ENCODE measurements around the gene CCDC32.

The CCDC32 gene

DNA sequence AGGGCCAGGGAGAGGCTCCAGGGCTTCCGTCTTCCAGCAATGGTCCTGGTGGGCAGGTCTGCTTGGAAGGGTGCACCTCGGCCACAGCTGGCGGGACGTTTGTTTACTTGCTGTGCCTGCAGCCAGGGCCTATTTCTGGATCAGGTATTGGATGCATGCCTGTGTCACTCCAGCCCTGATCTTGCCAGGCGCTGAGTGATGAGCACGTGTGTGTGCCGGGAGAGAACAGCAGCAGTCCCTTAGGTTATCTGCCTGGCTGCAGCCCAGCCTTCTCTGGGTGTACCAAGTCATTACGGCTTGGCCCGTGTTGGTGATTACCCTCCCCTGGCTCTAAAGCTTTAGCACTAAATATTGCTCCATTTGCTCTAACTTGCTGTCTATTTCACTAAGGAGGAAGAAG, 14.9 kb downstream of the CCDC32 start:
- H3K27ac ChIP-seq (ENCODE audit: insufficient read depth, low read length, poor library complexity, severe bottlenecking) = no peak overlapping the region
- H3K27me3 ChIP-seq (replicated peaks; ENCODE audit: control insufficient read depth, insufficient read depth, low read length, poor library complexity, severe bottlenecking) = no peaks in the 10 kb centered on the region
- H3K9me3 ChIP-seq (ENCODE audit: control insufficient read depth, low read length) = no peaks in the 10 kb centered on the region
- H3K36me3 ChIP-seq (ENCODE audit: control insufficient read depth, insufficient read depth, low read length) = peaks cover 26% of the 10 kb centered on the region
- no peaks in the 10 kb centered on the region for H3K4me1 ChIP-seq (ENCODE audit: control insufficient read depth, insufficient read depth, low read length, poor library complexity, severe bottlenecking)
- H3K4me3 ChIP-seq (ENCODE audit: insufficient read depth, low read depth, low read length, poor library complexity, severe bottlenecking) = no peak overlapping the region
- DNase-seq = no peak

GRCh38 chr15:40548610-40549009, 16.2 kb downstream of the CCDC32 start:
- peaks cover 13% of the 10 kb centered on the region for H3K36me3 ChIP-seq (ENCODE audit: control insufficient read depth, insufficient read depth, low read length)
- H3K4me1 ChIP-seq (ENCODE audit: control insufficient read depth, insufficient read depth, low read length, poor library complexity, severe bottlenecking) = no peaks in the 10 kb centered on the region
- H3K9me3 ChIP-seq (ENCODE audit: control insufficient read depth, low read length) = no peaks in the 10 kb centered on the region
- H3K4me3 ChIP-seq (ENCODE audit: insufficient read depth, low read depth, low read length, poor library complexity, severe bottlenecking) = no peak overlapping the region
- no peaks in the 10 kb centered on the region for H3K27me3 ChIP-seq (replicated peaks; ENCODE audit: control insufficient read depth, insufficient read depth, low read length, poor library complexity, severe bottlenecking)
- DNase-seq = no peak
- H3K27ac ChIP-seq (ENCODE audit: insufficient read depth, low read length, poor library complexity, severe bottlenecking) = no peak overlapping the region

DNA sequence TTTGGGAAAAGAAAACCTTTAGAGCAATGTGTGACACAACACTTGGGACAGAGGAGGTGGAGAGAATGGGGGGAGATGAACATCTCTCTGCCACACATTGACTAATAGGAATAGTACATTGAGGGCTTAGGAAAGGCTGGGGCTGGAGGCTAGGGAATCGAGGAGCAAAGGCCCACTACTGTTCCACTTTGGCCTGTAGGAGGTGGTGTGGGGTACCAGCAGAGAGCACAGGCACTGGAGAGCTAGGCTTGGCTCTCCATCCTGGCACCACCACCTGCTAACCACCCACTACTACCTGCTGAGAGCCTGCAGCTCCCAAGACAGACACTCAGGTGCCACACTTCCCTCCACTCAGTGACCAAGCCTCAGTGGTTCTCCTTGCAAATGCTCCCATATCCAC, 19.4 kb downstream of the CCDC32 start:
- no peak for DNase-seq
- H3K27me3 ChIP-seq (replicated peaks; ENCODE audit: control insufficient read depth, insufficient read depth, low read length, poor library complexity, severe bottlenecking) = no peaks in the 10 kb centered on the region
- no peak overlapping the region for H3K4me3 ChIP-seq (ENCODE audit: insufficient read depth, low read depth, low read length, poor library complexity, severe bottlenecking)
- no peak overlapping the region for H3K27ac ChIP-seq (ENCODE audit: insufficient read depth, low read length, poor library complexity, severe bottlenecking)
- H3K4me1 ChIP-seq (ENCODE audit: control insufficient read depth, insufficient read depth, low read length, poor library complexity, severe bottlenecking) = no peaks in the 10 kb centered on the region
- no peaks in the 10 kb centered on the region for H3K9me3 ChIP-seq (ENCODE audit: control insufficient read depth, low read length)
- peaks cover 4% of the 10 kb centered on the region for H3K36me3 ChIP-seq (ENCODE audit: control insufficient read depth, insufficient read depth, low read length)

DNA sequence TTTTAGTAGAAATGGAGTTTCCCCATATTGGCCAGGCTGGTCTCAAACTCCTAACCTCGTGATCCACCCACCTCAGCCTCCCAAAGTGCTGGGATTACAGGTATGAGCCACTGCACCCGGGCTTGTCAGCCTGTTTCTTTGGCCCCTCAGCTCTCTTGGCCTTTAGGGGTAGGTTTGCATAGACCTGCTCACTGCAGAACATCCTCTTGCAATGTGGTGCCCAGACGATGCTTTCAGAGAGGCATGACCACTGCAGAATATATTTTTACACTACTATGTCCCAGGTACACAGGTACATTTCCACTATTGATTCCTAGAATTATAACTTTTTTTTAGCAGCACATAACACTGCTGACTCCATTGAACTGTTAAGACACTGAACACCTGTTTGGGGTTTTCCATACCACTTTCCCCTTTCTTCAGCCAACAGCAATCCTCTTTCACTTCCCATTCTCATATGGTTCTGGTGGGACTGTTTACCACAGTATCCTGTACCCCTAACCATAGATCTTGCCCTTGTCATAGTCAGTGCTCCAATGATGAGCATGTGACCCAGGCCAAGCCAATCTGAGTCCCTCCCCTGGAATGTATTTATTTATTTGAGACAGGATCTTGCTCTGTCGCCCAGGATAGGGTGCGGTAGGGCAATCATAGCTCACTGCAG, 21.1 kb downstream of the CCDC32 start:
- Histone ChIP-seq H3K36me3 (ENCODE audit: control insufficient read depth, insufficient read depth, low read length) (peaks cover 4% of the 10 kb centered on the region), H3K9me3 (ENCODE audit: control insufficient read depth, low read length) (no peaks in the 10 kb centered on the region), H3K4me1 (ENCODE audit: control insufficient read depth, insufficient read depth, low read length, poor library complexity, severe bottlenecking) (no peaks in the 10 kb centered on the region), H3K27ac (ENCODE audit: insufficient read depth, low read length, poor library complexity, severe bottlenecking) (no peak overlapping the region), H3K27me3 (replicated peaks; ENCODE audit: control insufficient read depth, insufficient read depth, low read length, poor library complexity, severe bottlenecking) (no peaks in the 10 kb centered on the region), H3K4me3 (ENCODE audit: insufficient read depth, low read depth, low read length, poor library complexity, severe bottlenecking) (no peak overlapping the region)
- no peak for DNase-seq

GRCh38 chr15:40543082-40543481, 21.8 kb downstream of the CCDC32 start:
- Histone ChIP-seq H3K36me3 (ENCODE audit: control insufficient read depth, insufficient read depth, low read length) (no peaks in the 10 kb centered on the region), H3K27ac (ENCODE audit: insufficient read depth, low read length, poor library complexity, severe bottlenecking) (no peak overlapping the region), H3K27me3 (replicated peaks; ENCODE audit: control insufficient read depth, insufficient read depth, low read length, poor library complexity, severe bottlenecking) (no peaks in the 10 kb centered on the region), H3K4me1 (ENCODE audit: control insufficient read depth, insufficient read depth, low read length, poor library complexity, severe bottlenecking) (no peaks in the 10 kb centered on the region), H3K9me3 (ENCODE audit: control insufficient read depth, low read length) (no peaks in the 10 kb centered on the region), H3K4me3 (ENCODE audit: insufficient read depth, low read depth, low read length, poor library complexity, severe bottlenecking) (no peak overlapping the region)
- no peak for DNase-seq

GRCh38 chr15:40538976-40539375, 25.9 kb downstream of the CCDC32 start:
- Histone ChIP-seq H3K27ac (ENCODE audit: insufficient read depth, low read length, poor library complexity, severe bottlenecking) (no peak overlapping the region), H3K4me1 (ENCODE audit: control insufficient read depth, insufficient read depth, low read length, poor library complexity, severe bottlenecking) (no peaks in the 10 kb centered on the region), H3K36me3 (ENCODE audit: control insufficient read depth, insufficient read depth, low read length) (no peaks in the 10 kb centered on the region), H3K9me3 (ENCODE audit: control insufficient read depth, low read length) (no peaks in the 10 kb centered on the region), H3K27me3 (replicated peaks; ENCODE audit: control insufficient read depth, insufficient read depth, low read length, poor library complexity, severe bottlenecking) (no peaks in the 10 kb centered on the region), H3K4me3 (ENCODE audit: insufficient read depth, low read depth, low read length, poor library complexity, severe bottlenecking) (no peak overlapping the region)
- DNase-seq = no peak

DNA sequence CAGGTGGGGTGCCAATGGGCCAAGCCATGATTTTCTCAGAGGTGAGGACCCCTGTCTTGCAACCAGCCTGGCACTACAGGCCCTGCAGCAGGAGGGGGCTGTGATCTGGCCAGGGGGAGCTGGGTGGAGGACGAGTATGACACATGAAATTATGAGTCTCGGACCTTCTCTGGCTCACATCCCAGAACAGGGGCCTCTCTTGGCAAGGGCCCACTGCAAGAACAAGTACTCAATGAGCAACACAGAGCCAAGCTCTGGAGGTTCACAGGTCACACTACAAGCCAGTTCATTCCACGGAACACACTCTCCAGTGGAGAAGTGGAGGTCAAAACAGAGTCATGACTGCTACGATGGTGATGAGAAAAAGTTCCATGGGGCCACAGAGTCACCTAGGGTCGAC, 28.3 kb downstream of the CCDC32 start:
- Histone ChIP-seq H3K36me3 (ENCODE audit: control insufficient read depth, insufficient read depth, low read length) (no peaks in the 10 kb centered on the region), H3K9me3 (ENCODE audit: control insufficient read depth, low read length) (no peaks in the 10 kb centered on the region), H3K4me3 (ENCODE audit: insufficient read depth, low read depth, low read length, poor library complexity, severe bottlenecking) (no peak overlapping the region), H3K27ac (ENCODE audit: insufficient read depth, low read length, poor library complexity, severe bottlenecking) (no peak overlapping the region), H3K27me3 (replicated peaks; ENCODE audit: control insufficient read depth, insufficient read depth, low read length, poor library complexity, severe bottlenecking) (no peaks in the 10 kb centered on the region), H3K4me1 (ENCODE audit: control insufficient read depth, insufficient read depth, low read length, poor library complexity, severe bottlenecking) (no peaks in the 10 kb centered on the region)
- DNase-seq = no peak

DNA sequence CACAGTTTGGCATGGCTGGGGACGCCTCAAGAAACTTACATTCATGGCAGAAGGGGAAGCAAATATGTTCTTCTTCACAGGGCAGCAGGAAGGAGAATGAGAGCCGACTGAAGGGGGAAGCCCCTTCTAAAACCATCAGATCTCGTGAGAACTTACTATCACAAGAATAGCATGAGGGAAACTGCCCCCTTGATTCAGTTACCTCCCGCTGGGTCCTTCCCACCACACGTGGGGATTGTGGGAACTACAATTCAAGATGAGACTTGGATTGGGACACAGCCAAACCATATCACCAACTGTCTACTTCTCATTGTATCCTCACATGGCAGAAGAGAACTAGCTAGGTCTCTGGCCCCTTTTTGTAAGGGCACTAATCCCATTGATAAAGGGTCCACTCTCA, 30.5 kb downstream of the CCDC32 start:
- H3K4me3 ChIP-seq (ENCODE audit: insufficient read depth, low read depth, low read length, poor library complexity, severe bottlenecking) = no peak overlapping the region
- DNase-seq = no peak
- no peak overlapping the region for H3K27ac ChIP-seq (ENCODE audit: insufficient read depth, low read length, poor library complexity, severe bottlenecking)
- no peaks in the 10 kb centered on the region for H3K4me1 ChIP-seq (ENCODE audit: control insufficient read depth, insufficient read depth, low read length, poor library complexity, severe bottlenecking)
- H3K9me3 ChIP-seq (ENCODE audit: control insufficient read depth, low read length) = no peaks in the 10 kb centered on the region
- no peaks in the 10 kb centered on the region for H3K27me3 ChIP-seq (replicated peaks; ENCODE audit: control insufficient read depth, insufficient read depth, low read length, poor library complexity, severe bottlenecking)
- H3K36me3 ChIP-seq (ENCODE audit: control insufficient read depth, insufficient read depth, low read length) = no peaks in the 10 kb centered on the region

- Histone ChIP-seq H3K36me3 (ENCODE audit: control insufficient read depth, insufficient read depth, low read length) (no peaks in the 10 kb centered on the region), H3K9me3 (ENCODE audit: control insufficient read depth, low read length) (no peaks in the 10 kb centered on the region), H3K27me3 (replicated peaks; ENCODE audit: control insufficient read depth, insufficient read depth, low read length, poor library complexity, severe bottlenecking) (no peaks in the 10 kb centered on the region), H3K4me1 (ENCODE audit: control insufficient read depth, insufficient read depth, low read length, poor library complexity, severe bottlenecking) (no peaks in the 10 kb centered on the region), H3K4me3 (ENCODE audit: insufficient read depth, low read depth, low read length, poor library complexity, severe bottlenecking) (no peak overlapping the region), H3K27ac (ENCODE audit: insufficient read depth, low read length, poor library complexity, severe bottlenecking) (no peak overlapping the region)
- no peak for DNase-seq
Observed at GRCh38 chr15:40533763-40534364, 31.0 kb downstream of the CCDC32 start.

DNA sequence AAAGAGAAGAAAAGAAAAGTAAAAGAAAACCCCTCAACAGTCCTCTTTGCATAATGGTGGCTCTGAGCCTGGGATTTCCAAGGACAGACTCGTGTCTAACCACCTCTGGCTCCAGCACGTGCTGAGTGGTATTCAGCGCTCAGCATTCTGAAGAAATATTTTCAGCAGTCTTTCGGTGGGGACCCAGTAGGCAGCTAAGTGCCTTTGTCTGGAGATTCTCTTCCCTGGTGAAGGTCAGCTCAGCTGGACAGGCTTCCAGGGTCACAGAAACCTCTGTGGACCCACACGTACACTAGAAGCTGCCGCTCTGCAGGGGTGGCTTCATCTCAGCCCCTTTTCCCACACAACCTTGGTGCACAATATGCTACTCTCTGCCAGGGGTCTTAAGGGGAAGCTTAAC, 36.0 kb downstream of the CCDC32 start:
- Histone ChIP-seq H3K9me3 (ENCODE audit: control insufficient read depth, low read length) (no peaks in the 10 kb centered on the region), H3K27ac (ENCODE audit: insufficient read depth, low read length, poor library complexity, severe bottlenecking) (no peak overlapping the region), H3K4me3 (ENCODE audit: insufficient read depth, low read depth, low read length, poor library complexity, severe bottlenecking) (no peak overlapping the region), H3K36me3 (ENCODE audit: control insufficient read depth, insufficient read depth, low read length) (no peaks in the 10 kb centered on the region), H3K27me3 (replicated peaks; ENCODE audit: control insufficient read depth, insufficient read depth, low read length, poor library complexity, severe bottlenecking) (no peaks in the 10 kb centered on the region), H3K4me1 (ENCODE audit: control insufficient read depth, insufficient read depth, low read length, poor library complexity, severe bottlenecking) (no peaks in the 10 kb centered on the region)
- no peak for DNase-seq

Data from effector memory CD4-positive, alpha-beta T cell (primary cell).